HL-60/S4 (cell line): ENCODE data around the gene RUVBL1.
"Not testable (repeated sequence)": the region's sequence is repeated elsewhere in the genome, so short reads cannot be mapped to it uniquely, and the experiment has no call there.

Experiments
- in situ Hi-C: fragments of 300-500 bp; cut with MboI; formaldehyde crosslinking; loops from 2 replicates; pipeline ENCODE4 v1.14.3; 2022; ENCODE audit warnings: low sequenced_read_pairs

RUVBL1 gene

GRCh38 chr3:128123538-128124368, at the start of gene RUVBL1:
RUVBL1 (minus strand) TSS chr3:128123812; CDS start chr3:128123724, 88 bp downstream.
- in situ Hi-C loops: no loop called here

GRCh38 chr3:128173200-128173599, 49.6 kb upstream of the RUVBL1 start:
- in situ Hi-C loops: loop anchor here (10.0 kb wide), 1 partner anchor 412 kb away; no protein-coding TSS in a partner anchor

GRCh38 chr3:128170866-128171516, 47.4 kb upstream of the RUVBL1 start:
- in situ Hi-C loops: loop anchor here (10.0 kb wide), 1 partner anchor 414 kb away; no protein-coding TSS in a partner anchor

- in situ Hi-C loops: loop anchor here (10.0 kb wide), 1 partner anchor 436 kb away; no protein-coding TSS in a partner anchor
Measured at GRCh38 chr3:128168836-128169235, 45.2 kb upstream of the RUVBL1 start.

GRCh38 chr3:128167973-128168674, 44.5 kb upstream of the RUVBL1 start:
- in situ Hi-C loops: loop anchor here (10.0 kb wide), 1 partner anchor 437 kb away; no protein-coding TSS in a partner anchor

GRCh38 chr3:128167646-128167972, 44.0 kb upstream of the RUVBL1 start:
- in situ Hi-C loops: loop anchor here (10.0 kb wide), 1 partner anchor 437 kb away; no protein-coding TSS in a partner anchor

- in situ Hi-C loops: loop anchor here (10.0 kb wide), 1 partner anchor 438 kb away; no protein-coding TSS in a partner anchor
Measured at GRCh38 chr3:128166971-128167453, 43.4 kb upstream of the RUVBL1 start.

- in situ Hi-C loops: loop anchor here (10.0 kb wide), 1 partner anchor 441 kb away; no protein-coding TSS in a partner anchor
Measured at GRCh38 chr3:128163432-128163831, 39.8 kb upstream of the RUVBL1 start.

- in situ Hi-C loops: loop anchor here (10.0 kb wide), 1 partner anchor 444 kb away; no protein-coding TSS in a partner anchor
Measured at GRCh38 chr3:128160661-128161060, 37.0 kb upstream of the RUVBL1 start.

GRCh38 chr3:128155616-128156360, 32.2 kb upstream of the RUVBL1 start:
- in situ Hi-C loops: no loop called here

- in situ Hi-C loops: not testable (repeated sequence)
Measured at GRCh38 chr3:128154354-128154753, 30.7 kb upstream of the RUVBL1 start.

- in situ Hi-C loops: no loop called here
Measured at GRCh38 chr3:128153156-128154041, 29.8 kb upstream of the RUVBL1 start, which contains the start of gene EEFSEC. EEFSEC (plus strand) TSS chr3:128153481; CDS start chr3:128153508, 27 bp downstream.

GRCh38 chr3:128152419-128153155, 29.0 kb upstream of the RUVBL1 start:
- in situ Hi-C loops: no loop called here

- in situ Hi-C loops: no loop called here
Measured at GRCh38 chr3:128151758-128152274, 28.2 kb upstream of the RUVBL1 start.

- in situ Hi-C loops: no loop called here
Measured at GRCh38 chr3:128149650-128150049, 26.0 kb upstream of the RUVBL1 start.

- in situ Hi-C loops: no loop called here
Measured at GRCh38 chr3:128146201-128146600, 22.6 kb upstream of the RUVBL1 start.

GRCh38 chr3:128145279-128145678, 21.7 kb upstream of the RUVBL1 start:
- in situ Hi-C loops: no loop called here

GRCh38 chr3:128144512-128145187, 21.0 kb upstream of the RUVBL1 start:
- in situ Hi-C loops: no loop called here
